GM12865 (cell line): Measurements from ENCODE around the gene BRD7.
A peak's percentile ranks its signal among the peaks of the same experiment; 100 is the strongest.

Source experiments
- DNase-seq: peaks from one replicate; pipeline ENCODE4 v3.0.0; 2010; ENCODE audit warnings: low read depth
- H3K4me3 ChIP-seq: 2 replicates; pipeline ENCODE4 v1.5.1; 2011; ENCODE audit warnings: mild to moderate bottlenecking, low read depth, low read length, control low read depth
- TF ChIP-seq, protein P1 (sequence below): IDR thresholded peaks from 2 replicates; pipeline ENCODE4 v1.5.1; 2011; ENCODE audit warnings: low read length, control low read depth, low read depth, inconsistent platforms; ENCODE audit not compliant: insufficient read depth; ENCODE audit errors: missing control alignments

Gene BRD7

GRCh38 chr16:50396761-50397535 lies 28.2 kb upstream of the BRD7 start:
- no peak overlapping the region for H3K4me3 ChIP-seq
- TF ChIP-seq, protein P1, sequence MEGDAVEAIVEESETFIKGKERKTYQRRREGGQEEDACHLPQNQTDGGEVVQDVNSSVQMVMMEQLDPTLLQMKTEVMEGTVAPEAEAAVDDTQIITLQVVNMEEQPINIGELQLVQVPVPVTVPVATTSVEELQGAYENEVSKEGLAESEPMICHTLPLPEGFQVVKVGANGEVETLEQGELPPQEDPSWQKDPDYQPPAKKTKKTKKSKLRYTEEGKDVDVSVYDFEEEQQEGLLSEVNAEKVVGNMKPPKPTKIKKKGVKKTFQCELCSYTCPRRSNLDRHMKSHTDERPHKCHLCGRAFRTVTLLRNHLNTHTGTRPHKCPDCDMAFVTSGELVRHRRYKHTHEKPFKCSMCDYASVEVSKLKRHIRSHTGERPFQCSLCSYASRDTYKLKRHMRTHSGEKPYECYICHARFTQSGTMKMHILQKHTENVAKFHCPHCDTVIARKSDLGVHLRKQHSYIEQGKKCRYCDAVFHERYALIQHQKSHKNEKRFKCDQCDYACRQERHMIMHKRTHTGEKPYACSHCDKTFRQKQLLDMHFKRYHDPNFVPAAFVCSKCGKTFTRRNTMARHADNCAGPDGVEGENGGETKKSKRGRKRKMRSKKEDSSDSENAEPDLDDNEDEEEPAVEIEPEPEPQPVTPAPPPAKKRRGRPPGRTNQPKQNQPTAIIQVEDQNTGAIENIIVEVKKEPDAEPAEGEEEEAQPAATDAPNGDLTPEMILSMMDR, result no peak
- DNase-seq, result no peak

DNA sequence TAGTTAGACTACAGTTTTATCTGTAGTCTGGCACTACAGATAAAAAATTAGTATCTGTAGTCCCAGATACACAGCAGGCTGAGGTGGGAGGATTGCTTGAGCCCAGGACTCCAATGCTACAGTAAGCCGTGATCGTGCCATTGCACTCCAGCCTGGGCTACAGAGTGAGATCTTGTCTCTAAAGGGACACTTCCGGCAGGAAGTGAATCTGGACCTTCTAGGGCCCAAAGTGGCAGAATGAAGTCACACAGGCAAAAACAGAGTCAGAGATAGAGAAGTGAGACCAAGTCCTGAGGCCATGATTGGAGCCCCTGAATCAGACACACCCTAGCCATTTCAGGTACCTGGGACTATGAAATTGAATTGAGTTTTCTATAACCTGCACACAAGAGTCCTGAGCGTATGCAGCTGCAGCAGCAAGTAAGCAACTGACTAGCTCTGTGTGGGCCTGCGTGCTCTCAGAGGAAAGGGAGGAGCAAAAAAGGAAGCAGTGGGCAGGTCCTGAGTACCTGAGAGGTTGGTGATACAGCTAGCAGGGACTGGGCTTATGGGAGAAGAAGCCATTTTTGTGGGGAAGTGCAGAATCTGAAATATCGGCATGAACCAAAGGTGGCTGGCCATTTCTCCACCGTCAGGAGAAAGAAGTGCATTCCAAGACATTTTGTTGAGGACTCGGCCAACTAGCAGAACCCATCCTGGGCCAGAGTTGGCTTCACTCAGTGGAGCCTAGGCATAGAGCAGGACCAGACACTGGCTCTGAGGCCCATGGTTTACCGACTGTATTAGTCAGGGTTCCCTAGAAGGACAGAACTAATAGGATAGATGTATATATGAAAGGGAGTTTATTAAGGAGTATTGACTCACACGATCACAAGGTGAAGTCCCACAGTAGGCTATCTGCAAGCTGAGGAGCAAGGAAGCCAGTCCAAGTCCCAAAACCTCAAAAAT lies 27.2 kb upstream of the BRD7 start:
- peak; percentile 68 for DNase-seq
- no peak overlapping the region for H3K4me3 ChIP-seq
- TF ChIP-seq, protein P1, result no peak

DNA sequence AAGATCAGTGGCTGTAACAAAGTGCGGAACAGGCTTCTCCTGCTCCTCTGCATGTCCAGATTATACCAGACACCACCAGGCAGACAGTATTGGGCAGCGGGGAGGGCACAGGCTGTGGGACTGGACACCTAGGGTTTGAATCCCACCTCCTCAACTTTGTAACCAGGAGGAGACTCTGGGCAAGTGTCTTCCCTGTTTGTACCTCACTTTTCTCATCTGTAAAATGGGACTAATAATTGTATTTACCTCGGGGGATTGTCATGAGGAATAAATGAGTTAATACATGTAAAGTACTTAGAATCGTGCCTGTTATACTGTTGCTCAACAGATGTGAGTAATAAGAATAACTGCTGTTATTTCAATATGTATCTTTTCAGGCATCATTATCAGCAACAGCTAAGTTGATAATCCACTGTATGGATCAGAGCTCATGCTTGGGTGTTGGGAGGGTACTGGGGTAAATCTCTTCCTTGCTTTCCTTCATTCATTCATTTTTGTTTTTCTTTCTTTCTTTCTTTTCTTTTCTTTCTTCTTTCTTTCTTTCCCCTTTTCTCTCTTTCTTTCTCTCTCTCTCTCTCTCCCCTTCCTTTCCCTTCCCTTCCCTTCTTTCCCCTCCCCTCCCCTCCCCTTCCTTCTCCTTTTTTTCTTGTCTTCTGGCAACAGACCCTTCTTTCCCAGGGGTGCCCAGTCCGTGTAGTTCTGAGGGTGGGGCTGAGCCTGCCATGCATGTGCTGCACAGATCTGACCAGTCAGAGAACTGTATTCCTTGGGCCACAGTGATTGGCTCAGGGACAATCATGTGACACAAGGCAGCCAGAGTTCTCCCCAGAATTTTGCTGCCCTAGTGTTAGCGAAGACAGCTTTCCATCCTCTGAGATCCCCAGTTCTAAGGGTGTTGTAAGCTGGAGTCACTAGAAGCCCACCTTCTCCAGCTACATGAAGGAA lies 25.3 kb upstream of the BRD7 start:
- H3K4me3 ChIP-seq, result no peak overlapping the region
- DNase-seq, result peak; percentile 20
- TF ChIP-seq, protein P1, result no peak

DNA sequence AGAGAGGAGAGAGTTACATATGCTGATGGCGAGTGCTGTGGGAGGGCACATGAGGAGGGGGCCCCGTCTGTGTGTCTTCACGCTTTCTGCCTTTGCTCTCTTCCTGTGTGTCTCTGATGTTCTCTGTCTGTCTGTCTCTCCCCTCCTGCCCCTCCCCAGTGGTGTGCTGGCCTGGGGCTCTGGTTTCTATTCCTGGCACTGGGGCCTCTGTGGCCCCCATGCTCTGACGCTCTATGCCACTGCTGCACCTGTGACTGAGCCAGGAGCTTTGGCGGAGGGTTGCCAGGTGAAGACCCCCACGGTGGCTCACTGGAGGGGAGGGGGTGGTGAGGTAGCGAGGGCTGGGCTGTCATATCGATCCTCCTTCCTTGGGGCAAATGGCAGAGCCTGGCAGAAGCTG lies 24.6 kb upstream of the BRD7 start:
- TF ChIP-seq, protein P1, result no peak
- no peak overlapping the region for H3K4me3 ChIP-seq
- DNase-seq, result no peak

DNA sequence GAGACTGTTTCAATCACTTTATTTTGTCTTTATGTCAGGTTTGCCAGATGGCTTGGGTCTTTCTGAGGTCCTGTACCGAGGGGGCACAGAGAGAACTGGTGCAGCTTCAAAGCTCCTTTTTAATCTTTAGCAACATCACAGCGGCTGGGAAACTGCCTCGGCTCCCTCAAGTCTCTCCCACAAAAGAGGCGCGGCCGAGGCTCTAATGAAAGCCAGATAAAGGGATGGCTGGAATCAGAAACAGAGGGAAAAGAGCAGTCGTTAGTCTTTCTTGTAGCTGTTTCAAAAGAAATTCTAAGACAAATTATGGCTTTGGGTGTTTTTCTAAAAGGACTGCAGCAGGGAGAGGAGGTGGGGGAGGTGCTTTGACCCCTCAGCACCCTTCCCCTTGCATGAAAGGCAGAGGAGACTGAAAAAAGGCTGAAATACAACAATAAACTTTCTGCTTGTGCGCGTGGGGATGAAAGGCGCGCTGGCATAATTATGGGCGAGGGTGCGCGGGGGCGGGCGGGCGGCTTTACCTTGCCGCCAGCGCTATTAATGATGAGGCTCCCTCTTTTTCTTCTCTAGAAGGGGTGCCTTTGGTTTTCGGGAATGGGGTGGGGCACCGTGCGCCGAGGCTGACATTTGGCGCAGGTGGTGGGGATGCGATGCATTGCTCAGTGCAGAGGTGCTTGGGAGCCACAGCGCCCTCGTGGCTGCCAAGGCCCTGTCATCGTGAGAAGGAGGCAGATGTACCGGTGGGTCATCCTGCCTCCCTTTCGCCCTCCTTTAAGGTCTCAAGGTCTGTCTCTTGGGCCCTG lies 22.3 kb upstream of the BRD7 start:
- no peak for DNase-seq
- TF ChIP-seq, protein P1, result no peak
- no peak overlapping the region for H3K4me3 ChIP-seq
